SK-N-SH treated with all-trans-retinoic acid at 6 μM for 48 hours (cell line): Measurements from ENCODE around the gene TMC4.

ENCODE experiments used
- ARNTL ChIP-seq: fragments of 450-650 bp; formaldehyde crosslinking; IDR thresholded peaks from 2 replicates; pipeline ENCODE4 v1.5.0; 2020; ENCODE audit warnings: low read depth, mild to moderate bottlenecking, moderate library complexity, borderline replicate concordance
- CSRNP3 ChIP-seq: fragments of 250-450 bp; sonication (Bioruptor Pico); IDR thresholded peaks from 2 replicates; pipeline ENCODE4 v1.5.1; 2021; ENCODE audit warnings: mild to moderate bottlenecking, moderate library complexity
- ESRRG ChIP-seq: fragments of 250-450 bp; sonication (Bioruptor Pico); IDR thresholded peaks from 2 replicates; pipeline ENCODE4 v1.6.1; 2021; ENCODE audit warnings: mild to moderate bottlenecking
- ISL1 ChIP-seq: fragments of 250-450 bp; sonication (Bioruptor Pico); IDR thresholded peaks from 2 replicates; pipeline ENCODE4 v2.1.2; 2022; ENCODE audit warnings: mild to moderate bottlenecking, moderate library complexity
- PATZ1 ChIP-seq: fragments of 250-450 bp; sonication (Bioruptor Pico); IDR thresholded peaks from 2 replicates; pipeline ENCODE4 v1.8.0; 2020; ENCODE audit warnings: mild to moderate bottlenecking, moderate library complexity, borderline replicate concordance
- SNAI2 ChIP-seq: fragments of 250-450 bp; sonication (Bioruptor Pico); IDR thresholded peaks from 2 replicates; pipeline ENCODE4 v1.5.0; 2020; ENCODE audit warnings: mild to moderate bottlenecking, moderate library complexity
- TOX ChIP-seq: fragments of 250-450 bp; sonication (Bioruptor Pico); IDR thresholded peaks from 2 replicates; pipeline ENCODE4 v1.8.0; 2021; ENCODE audit warnings: mild to moderate bottlenecking, moderate library complexity, borderline replicate concordance
- ZFP30 ChIP-seq: fragments of 450-650 bp; formaldehyde crosslinking; IDR thresholded peaks from 2 replicates; pipeline ENCODE4 v1.5.0; 2022; ENCODE audit warnings: mild to moderate bottlenecking, moderate library complexity
- ZNF8 ChIP-seq: fragments of 450-650 bp; formaldehyde crosslinking; IDR thresholded peaks from 2 replicates; pipeline ENCODE4 v1.5.0; 2020; ENCODE audit warnings: mild to moderate bottlenecking, moderate library complexity
- TF ChIP-seq, protein P1 (sequence below): fragments of 250-450 bp; sonication (Bioruptor Pico); IDR thresholded peaks from 2 replicates; pipeline ENCODE4 v1.5.0; 2020; ENCODE audit warnings: mild to moderate bottlenecking, moderate library complexity

DNA sequence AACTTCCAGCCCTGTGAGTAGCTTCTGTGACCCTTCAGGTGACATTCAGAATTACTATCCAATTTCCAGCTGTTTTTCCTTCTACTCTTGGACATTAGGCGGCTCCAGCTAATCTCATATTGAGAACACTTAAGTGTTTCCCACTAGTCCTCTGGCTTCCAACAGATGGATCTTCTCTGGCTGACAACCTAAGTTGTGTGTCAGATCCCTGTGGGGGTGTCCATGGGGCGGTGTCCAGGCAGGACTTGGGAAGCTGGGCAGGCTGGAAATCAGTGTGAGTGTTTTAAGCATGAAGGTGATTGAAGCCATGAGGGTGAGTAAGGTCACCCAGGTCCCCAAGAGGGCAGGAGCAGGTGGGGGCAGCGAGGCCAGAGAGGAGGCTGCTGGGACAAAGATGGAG lies 25.3 kb downstream of the TMC4 start:
- no peak for TF ChIP-seq ISL1 (CRISPR knock-in tag)
- no peak for TF ChIP-seq PATZ1
- no peak for TF ChIP-seq SNAI2 (CRISPR knock-in tag)
- TF ChIP-seq, protein P1, sequence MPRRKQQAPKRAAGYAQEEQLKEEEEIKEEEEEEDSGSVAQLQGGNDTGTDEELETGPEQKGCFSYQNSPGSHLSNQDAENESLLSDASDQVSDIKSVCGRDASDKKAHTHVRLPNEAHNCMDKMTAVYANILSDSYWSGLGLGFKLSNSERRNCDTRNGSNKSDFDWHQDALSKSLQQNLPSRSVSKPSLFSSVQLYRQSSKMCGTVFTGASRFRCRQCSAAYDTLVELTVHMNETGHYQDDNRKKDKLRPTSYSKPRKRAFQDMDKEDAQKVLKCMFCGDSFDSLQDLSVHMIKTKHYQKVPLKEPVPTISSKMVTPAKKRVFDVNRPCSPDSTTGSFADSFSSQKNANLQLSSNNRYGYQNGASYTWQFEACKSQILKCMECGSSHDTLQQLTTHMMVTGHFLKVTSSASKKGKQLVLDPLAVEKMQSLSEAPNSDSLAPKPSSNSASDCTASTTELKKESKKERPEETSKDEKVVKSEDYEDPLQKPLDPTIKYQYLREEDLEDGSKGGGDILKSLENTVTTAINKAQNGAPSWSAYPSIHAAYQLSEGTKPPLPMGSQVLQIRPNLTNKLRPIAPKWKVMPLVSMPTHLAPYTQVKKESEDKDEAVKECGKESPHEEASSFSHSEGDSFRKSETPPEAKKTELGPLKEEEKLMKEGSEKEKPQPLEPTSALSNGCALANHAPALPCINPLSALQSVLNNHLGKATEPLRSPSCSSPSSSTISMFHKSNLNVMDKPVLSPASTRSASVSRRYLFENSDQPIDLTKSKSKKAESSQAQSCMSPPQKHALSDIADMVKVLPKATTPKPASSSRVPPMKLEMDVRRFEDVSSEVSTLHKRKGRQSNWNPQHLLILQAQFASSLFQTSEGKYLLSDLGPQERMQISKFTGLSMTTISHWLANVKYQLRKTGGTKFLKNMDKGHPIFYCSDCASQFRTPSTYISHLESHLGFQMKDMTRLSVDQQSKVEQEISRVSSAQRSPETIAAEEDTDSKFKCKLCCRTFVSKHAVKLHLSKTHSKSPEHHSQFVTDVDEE, result no peak
- TF ChIP-seq ZNF8 (CRISPR knock-in tag), result no peak
- no peak for TF ChIP-seq ARNTL (CRISPR knock-in tag)
- no peak for TF ChIP-seq CSRNP3 (CRISPR knock-in tag)
- TF ChIP-seq ESRRG, result no peak
- TF ChIP-seq TOX (CRISPR knock-in tag), result no peak
- no peak for TF ChIP-seq ZFP30 (CRISPR knock-in tag)
